ENCODE data around the gene MINK1. TPM values are rescaled to one million over a fixed set of nuclear protein-coding genes. Genes with fewer than 3 reads are reported as not detected.

The MINK1 gene
- total and polyA plus RNA-seq, 2 of the 8 experiments (the other 6 are each of a cell fraction or from before 2014, with no cell fraction given): 26.9 to 77.7 TPM

DNA sequence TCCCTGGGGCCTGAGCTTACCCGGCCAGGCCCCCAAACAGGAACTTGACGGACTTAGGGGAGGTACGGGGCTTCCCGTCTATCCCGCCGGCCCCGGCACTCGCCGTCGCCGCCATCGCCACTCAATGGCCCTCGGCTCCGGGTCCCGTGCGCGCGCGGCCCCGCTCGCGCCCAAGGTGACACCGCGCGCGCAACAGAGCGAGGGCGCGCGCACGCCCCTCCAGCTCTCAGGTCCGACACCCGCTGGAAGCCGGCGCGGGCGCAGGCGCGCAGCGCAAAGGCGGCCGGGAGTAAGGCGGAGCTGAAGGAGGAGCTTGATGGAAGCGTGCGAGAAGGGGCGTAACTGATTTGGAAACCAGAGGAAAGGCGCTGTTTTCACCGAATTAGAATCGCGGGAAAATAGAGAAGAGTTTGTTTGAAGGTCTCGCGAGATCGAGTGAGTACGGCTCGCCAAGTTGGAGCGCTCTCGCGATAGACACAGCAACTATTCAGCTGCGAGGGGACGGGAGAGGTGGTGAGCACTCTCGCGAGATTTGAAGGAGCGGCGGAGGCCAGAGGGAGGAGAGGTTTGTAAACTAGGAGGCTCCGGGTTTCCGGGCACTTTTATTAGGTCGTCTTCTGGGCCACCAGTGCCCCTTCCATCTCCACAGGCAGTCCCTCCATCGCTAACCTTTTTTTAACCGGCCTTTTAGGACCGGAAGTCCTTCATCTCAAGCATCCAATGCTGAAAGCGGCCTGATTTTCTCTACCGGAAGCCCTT, 106.8 kb downstream of the MINK1 start, which contains the start of the genes RNF167 and SLC25A11 (continued):
- TF ChIP-seq NANOG (IDR thresholded peaks at IDR 0.05; ENCODE audit: insufficient read depth, low read depth, low read length, poor library complexity, severe bottlenecking) (no peak), BACH1 (IDR thresholded peaks at IDR 0.05; ENCODE audit: low read length) (no peak; the same call in 1 of the 2 replicates), RNF2 (IDR thresholded peaks at IDR 0.05; ENCODE audit: borderline replicate concordance, low read depth, low read length, missing control alignments, poor library complexity, severe bottlenecking) (no peak), PHF8 (conservative IDR thresholded peaks at IDR 0.05; ENCODE audit: low read depth, low read length) (peak; percentile 84), SP1 (IDR thresholded peaks at IDR 0.05; ENCODE audit: low read depth, low read length) (0 out of 2 replicates have a peak, but pooled peaks have one; percentile 7), NRF1 (IDR thresholded peaks at IDR 0.05; ENCODE audit: low read depth, low read length) (peak; percentile 70), SIRT6 (IDR thresholded peaks at IDR 0.05; ENCODE audit: low read length) (no peak), EZH2 (IDR thresholded peaks at IDR 0.05; ENCODE audit: low read depth, low read length, severe bottlenecking) (no peak), POLR2AphosphoS5 (IDR thresholded peaks at IDR 0.05; ENCODE audit: low read depth, low read length) (peak; percentile 58; the same call in 1 of the 2 replicates), BRCA1 (IDR thresholded peaks at IDR 0.05; ENCODE audit: low read depth, low read length) (peak; percentile 99), YY1 (IDR thresholded peaks at IDR 0.05; ENCODE audit: low read depth, low read length) (0 out of 2 replicates have a peak, but pooled peaks have one; percentile 68), CBX5 (IDR thresholded peaks at IDR 0.05; ENCODE audit: low read depth, low read length) (no peak), SRF (IDR thresholded peaks at IDR 0.05; ENCODE audit: low read depth, low read length) (no peak), RFX5 (IDR thresholded peaks at IDR 0.05; ENCODE audit: borderline replicate concordance, low read depth, low read length) (no peak), ZNF274 (IDR thresholded peaks at IDR 0.05; ENCODE audit: borderline replicate concordance, extremely low read depth, low read length) (no peak), TAF7 (optimal IDR thresholded peaks at IDR 0.05; ENCODE audit: borderline replicate concordance, low read depth, low read length) (peak; percentile 64), CTBP2 (IDR thresholded peaks at IDR 0.05; ENCODE audit: borderline replicate concordance, insufficient read depth, insufficient read length, low read length) (no peak), ASH2L (IDR thresholded peaks at IDR 0.05; ENCODE audit: low read length) (peak; percentile 9), POLR2A (IDR thresholded peaks at IDR 0.05; ENCODE audit: control extremely low read depth in 1 of 2, low read depth in 2 of 2, low read length in 2 of 2) (peak; percentile 76 to 85), POU5F1 (IDR thresholded peaks at IDR 0.05; ENCODE audit: low read depth, low read length) (no peak), SIN3A (conservative IDR thresholded peaks at IDR 0.05 in 1 of 2, IDR thresholded peaks at IDR 0.05 in 1 of 2; ENCODE audit: low read depth in 1 of 2, low read length in 2 of 2) (peak; percentile 79 to 90; a peak in 2 of 4 replicates), BCL11A (IDR thresholded peaks at IDR 0.05; ENCODE audit: low read depth in 2 of 2, low read length in 2 of 2) (no peak), RBBP5 (IDR thresholded peaks at IDR 0.05; ENCODE audit: borderline replicate concordance, low read depth, low read length) (peak; percentile 31; the same call in 1 of the 2 replicates), TAF1 (IDR thresholded peaks at IDR 0.05; ENCODE audit: low read depth, low read length) (peak; percentile 70), FOSL1 (IDR thresholded peaks at IDR 0.05; ENCODE audit: insufficient read depth, low read depth, low read length) (no peak)
